ENCODE results near the gene CCDC40. TPM values are rescaled to one million over a fixed set of nuclear protein-coding genes. Genes with fewer than 3 reads are reported as not detected.

The CCDC40 gene
- total RNA-seq, 2 donors from 2014 or later = 2.9 to 13.5 TPM

DNA sequence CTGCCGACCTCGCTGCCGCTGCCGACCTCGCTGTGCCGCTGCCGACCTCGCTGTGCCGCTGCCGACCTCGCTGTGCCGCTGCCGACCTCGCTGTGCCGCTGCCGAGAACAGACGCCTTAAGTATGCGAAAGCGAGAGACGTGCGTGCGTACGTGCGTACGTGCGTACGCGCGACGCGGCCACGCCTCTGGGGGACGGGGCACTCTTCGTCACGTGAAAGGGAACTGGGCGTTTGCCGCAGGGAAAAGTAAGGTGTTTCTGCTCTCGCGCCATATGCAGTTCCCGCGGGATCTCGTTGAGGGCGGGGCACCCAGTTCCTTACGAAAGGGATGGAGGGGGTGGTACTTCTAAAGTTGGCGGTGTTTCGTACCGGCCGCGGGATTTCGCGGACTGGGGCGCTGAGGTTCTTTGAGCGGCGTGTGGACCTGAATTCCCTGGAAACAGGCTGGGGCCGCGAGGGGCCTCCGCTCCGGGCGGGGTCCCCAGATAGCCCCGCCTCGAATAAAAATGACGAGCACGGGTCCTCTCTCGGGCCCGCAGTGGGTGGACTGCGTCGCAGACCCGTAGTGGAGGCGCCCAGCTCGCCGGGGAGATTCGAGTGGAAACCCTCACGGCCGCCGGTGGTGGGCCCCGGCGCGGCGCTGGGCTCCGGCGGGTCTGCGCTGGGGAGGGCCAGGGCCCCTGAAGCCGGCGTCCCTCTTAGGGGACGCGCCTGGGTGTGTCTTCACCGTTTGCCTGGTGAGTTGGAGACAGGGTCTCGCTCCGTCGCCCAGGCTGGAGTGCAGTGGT is 110.8 kb downstream of the CCDC40 start, which contains the start of gene EIF4A3:
TSS of gene EIF4A3 (minus strand) at position 94 of the 788 bp plus-strand sequence. CDS start 167 bp downstream, outside the sequence.
- WGBS, 2 donors = 0 to 1% methylated on average over 15 to 88 of the region's 90 CpGs
- H3K4me1 ChIP-seq = peaks cover 17% of the 10 kb centered on the region
- H3K27me3 ChIP-seq = no peaks in the 10 kb centered on the region
- intact Hi-C loops (cut with DNase I) = no loop called here
- peaks cover 0 to 11% of the 10 kb centered on the region in 2 donors for H3K36me3 ChIP-seq (replicated peaks in 1 of 2; ENCODE audit: insufficient read depth in 1 of 2, low read depth in 2 of 2)
- ATAC-seq = peak; percentile 98
- H3K9me3 ChIP-seq = no peaks in the 10 kb centered on the region
- peak within 1 kb of the TSS; percentile 84 to 95 (median 86) for H3K27ac ChIP-seq
- DNase-seq = peak; percentile 98 to 99 (median 99)
- H3K4me3 ChIP-seq = peak within 1 kb of the TSS; percentile 94 to 96
- TF ChIP-seq CTCF (IDR thresholded peaks at IDR 0.05) (peak in 1 of 7 experiments; percentile 20), POLR2A (IDR thresholded peaks at IDR 0.05) (peak; percentile 89 to 96 (median 95))

MicroRNAs encoded within 50 kb of the gene (microRNA counts, 767-probe panel; counts per million panel counts)
- 0 to 736 counts per million in 2 donors for microRNA hsa-miR-1268b

Small RNA genes lying within 50 kb of the gene (microRNA-seq; reads per million reads assigned to microRNA genes)
- 0 reads per million in 2 donors for gene MIR1268B (ENCODE audit: borderline number of aligned reads in 2 of 2, borderline replicate concordance in 2 of 2)

Small RNA genes lying within 50 kb of the gene (small RNA-seq; reads per million reads assigned to genes)
- gene AC087741.2 (not detected), gene MIR1268B (not detected)

Other genes with a start within 250 kb of the CCDC40 start
- gene CBX8, start 239.6 kb upstream of the CCDC40 start, total RNA-seq = 1 to 10 TPM; 1.6 to 1.8 TPM
- gene CBX4, start 197.2 kb upstream of the CCDC40 start, total RNA-seq = 10 to 100 TPM; 15.6 to 17.8 TPM
- 10 to 100 TPM; 21.0 to 37.2 TPM for gene TBC1D16, start 770 bp upstream of the CCDC40 start, total RNA-seq
- gene GAA, start 64.9 kb downstream of the CCDC40 start, total RNA-seq = 10 to 100 TPM; 63.0 to 93.9 TPM
- 10 to 100 TPM; 16.8 to 40.7 TPM for gene EIF4A3, start 110.5 kb downstream of the CCDC40 start, total RNA-seq
- not detected for gene CARD14, start 133.4 kb downstream of the CCDC40 start, total RNA-seq
- 10 to 100 TPM; 29.6 to 42.8 TPM for gene SGSH, start 183.7 kb downstream of the CCDC40 start, total RNA-seq
- gene SLC26A11, start 183.8 kb downstream of the CCDC40 start, total RNA-seq = 10 to 100 TPM in 1 of 2 donors, 1 to 10 TPM in 1; 7.5 to 11.5 TPM
- 10 to 100 TPM; 60.7 to 69.5 TPM for gene RNF213, start 224.2 kb downstream of the CCDC40 start, total RNA-seq

Measured in body of pancreas (tissue), 4 donors.